Body of pancreas (tissue), 4 donors: ENCODE data around the gene PAK5. TPM values are rescaled to one million over a fixed set of nuclear protein-coding genes. Genes with fewer than 3 reads are reported as not detected.
A peak's percentile ranks its signal among the peaks of the same experiment; 100 is the strongest.

Experiments used
- ATAC-seq: fragments of 150-250 bp; one replicate; pipeline ENCODE4 v1.9.1; 2016
- DNase-seq, 4 donors: peaks; one replicate each; pipeline ENCODE4 v3.0.0-alpha.2; 2019
- H3K27ac ChIP-seq, 4 donors: fragments of 200-600 bp; sonication (generic); 1 replicate in 3 of 4; 2 replicates in 1 of 4; pipeline versions ENCODE4 v1.5.1 to v1.6.1; 2016 to 2019; ENCODE audit warnings: mild to moderate bottlenecking in 1 of 4, mixed read lengths in 1 of 4, moderate library complexity in 1 of 4
- H3K27me3 ChIP-seq, 2 donors: fragments of 200-600 bp; sonication (generic); one replicate each; pipeline ENCODE4 v1.6.0; 2016; ENCODE audit warnings: mild to moderate bottlenecking in 1 of 2
- H3K36me3 ChIP-seq, 2 donors: fragments of 200-600 bp; sonication (generic); replicated peaks in 1 of 2; 2 replicates each; pipeline ENCODE4 v1.5.1; 2016; ENCODE audit warnings: low read depth in 2 of 2; ENCODE audit not compliant: insufficient read depth in 1 of 2
- H3K4me1 ChIP-seq: fragments of 200-600 bp; sonication (generic); one replicate; pipeline ENCODE4 v1.6.0; 2016
- H3K4me3 ChIP-seq, 2 donors: fragments of 200-600 bp; sonication (generic); 1 replicate in 1 of 2; 2 replicates in 1 of 2; pipeline ENCODE4 v1.5.1; 2016 to 2019
- H3K9me3 ChIP-seq, 3 donors: fragments of 200-600 bp; sonication (generic); 1 replicate in 2 of 3; 2 replicates in 1 of 3; pipeline ENCODE4 v1.5.1; 2016
- CTCF ChIP-seq, 7 experiments: fragments of 450-650 bp in 4 of 7; fragments of 200-600 bp in 3 of 7; sonication (generic) in 3 of 7; IDR thresholded peaks; one replicate each; pipeline ENCODE4 v1.5.1; 2016 to 2019; ENCODE audit warnings: antibody characterized with exemption in 7 of 7
- POLR2A ChIP-seq, 3 donors: fragments of 450-650 bp; IDR thresholded peaks; one replicate each; pipeline ENCODE4 v1.6.1; 2016; ENCODE audit warnings: antibody characterized with exemption in 3 of 3, mild to moderate bottlenecking in 2 of 3
- WGBS, 2 donors: methylation state at CpG; one replicate each; pipeline ENCODE4 v1.1.5; 2017; 5-methylcytosine and 5-hydroxymethylcytosine counted together
- intact Hi-C: fragments of 100-400 bp; cut with DNase I; formaldehyde crosslinking; loops from one replicate; pipeline ENCODE4 v1.15.1; 2023
- total RNA-seq, 2 donors: library from RNA; depleted of rRNA; stranded (reverse); fragments of >200 nt; gene quantifications; one replicate each; pipeline ENCODE4 v1.1.0, GENCODE V29; 2016

PAK5 gene
- total RNA-seq, 2 donors from 2014 or later, result 0.33 to 0.52 TPM

DNA sequence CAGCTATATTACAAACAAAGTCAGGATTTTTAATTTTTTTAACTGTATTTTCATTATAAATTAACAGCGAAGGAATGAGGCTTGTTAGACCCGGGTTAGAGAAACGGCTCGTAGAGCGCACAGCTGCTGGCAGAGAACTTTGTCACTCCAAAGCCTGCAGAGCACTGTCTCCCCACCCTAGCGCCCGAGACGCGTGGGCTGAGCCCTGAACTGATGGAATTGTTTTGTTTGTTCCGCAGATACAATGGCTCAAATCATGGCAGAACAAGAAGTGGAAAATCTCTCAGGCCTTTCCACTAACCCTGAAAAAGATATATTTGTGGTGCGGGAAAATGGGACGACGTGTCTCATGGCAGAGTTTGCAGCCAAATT, 323.7 kb downstream of the PAK5 start:
- H3K27me3 ChIP-seq, result no peaks in the 10 kb centered on the region
- H3K36me3 ChIP-seq, result no peaks in the 10 kb centered on the region
- TF ChIP-seq CTCF (IDR thresholded peaks at IDR 0.05) (no peak), POLR2A (IDR thresholded peaks at IDR 0.05) (no peak)
- no peaks in the 10 kb centered on the region for H3K9me3 ChIP-seq
- no peak overlapping the region for H3K4me3 ChIP-seq
- ATAC-seq (no peak), DNase-seq (no peak)
- intact Hi-C loops, result no loop called here
- H3K4me1 ChIP-seq, result peaks cover 8% of the 10 kb centered on the region
- WGBS, 2 donors, result 8 to 12% methylated on average over 10 to 13 of the region's 13 CpGs
- H3K27ac ChIP-seq, result no peak overlapping the region

DNA sequence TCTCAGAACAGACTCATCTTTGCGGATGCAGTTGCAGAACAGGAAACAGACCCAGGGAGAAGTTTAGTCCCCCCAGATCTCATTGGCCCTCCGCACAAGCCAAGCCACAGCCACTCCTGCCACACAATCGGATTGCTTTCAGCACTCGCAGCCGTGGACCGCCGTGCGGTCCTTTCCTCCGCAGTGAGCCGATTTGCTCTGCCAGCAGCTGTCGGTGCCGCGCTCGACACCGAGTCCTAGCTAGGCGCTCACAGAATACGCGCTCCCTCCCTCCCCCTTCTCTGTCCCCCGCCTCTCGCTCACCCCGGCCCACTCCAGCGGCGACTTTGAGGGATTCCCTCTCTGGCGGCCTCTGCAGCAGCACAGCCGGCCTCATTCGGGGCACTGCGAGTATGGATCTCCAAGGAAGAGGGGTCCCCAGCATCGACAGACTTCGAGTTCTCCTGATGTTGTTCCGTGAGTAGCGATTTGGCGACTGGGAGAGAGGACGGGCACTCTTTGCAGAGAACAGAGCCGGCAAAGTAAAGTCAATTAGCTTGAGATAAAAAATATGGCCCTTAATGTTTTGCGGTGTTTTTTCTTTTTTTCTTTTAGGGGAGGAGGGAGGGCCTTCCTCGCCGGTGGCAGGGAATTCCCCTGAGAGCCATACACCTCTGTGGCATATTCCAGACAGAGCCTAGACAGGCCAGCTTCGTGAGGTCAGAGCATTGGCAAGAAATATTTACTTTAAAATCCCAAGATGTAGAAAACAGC, 324.2 kb downstream of the PAK5 start, which contains the start of gene LAMP5:
LAMP5 (plus strand) TSS at position 130 of the 753 bp plus-strand sequence; CDS start at position 393, 263 bp downstream.
- no peak within 1 kb of the TSS for H3K4me3 ChIP-seq
- no peak for TF ChIP-seq POLR2A (IDR thresholded peaks at IDR 0.05)
- TF ChIP-seq CTCF (IDR thresholded peaks at IDR 0.05), result no peak
- H3K27me3 ChIP-seq, result no peaks in the 10 kb centered on the region
- intact Hi-C loops, result no loop called here
- peaks cover 8% of the 10 kb centered on the region for H3K4me1 ChIP-seq
- 2 to 3% methylated on average over 18 to 32 of the region's 38 CpGs for WGBS, 2 donors
- peak in 3 of 4 donors; percentile 11 to 42 (median 33) for DNase-seq
- H3K36me3 ChIP-seq, result no peaks in the 10 kb centered on the region
- H3K27ac ChIP-seq, result no peak within 1 kb of the TSS
- ATAC-seq, result peak; percentile 45
- no peaks in the 10 kb centered on the region for H3K9me3 ChIP-seq

- ATAC-seq, result no peak
- WGBS, 2 donors, result 12 to 19% methylated on average over 9 of the region's 9 CpGs
- no peaks in the 10 kb centered on the region for H3K27me3 ChIP-seq
These were observed 324.8 kb downstream of the PAK5 start for GRCh38 chr20:9514072-9514460.

GRCh38 chr20:9510911-9511310, 328.0 kb downstream of the PAK5 start:
- H3K4me1 ChIP-seq, result peaks cover 16% of the 10 kb centered on the region
- 54 to 71% methylated on average over 5 of the region's 5 CpGs for WGBS, 2 donors
- no peak overlapping the region for H3K27ac ChIP-seq
- DNase-seq, result no peak
- H3K36me3 ChIP-seq, result no peaks in the 10 kb centered on the region
- H3K9me3 ChIP-seq, result no peaks in the 10 kb centered on the region
- intact Hi-C loops, result no loop called here
- no peak for ATAC-seq
- no peak overlapping the region for H3K4me3 ChIP-seq
- TF ChIP-seq CTCF (IDR thresholded peaks at IDR 0.05) (no peak), POLR2A (IDR thresholded peaks at IDR 0.05) (no peak)
- peaks cover 0 to 6% of the 10 kb centered on the region in 2 donors for H3K27me3 ChIP-seq

More at GRCh38 chr20:9514072-9514460, 324.8 kb downstream of the PAK5 start:
- H3K4me1 ChIP-seq, result peaks cover 8% of the 10 kb centered on the region
- no peak for DNase-seq
- no peaks in the 10 kb centered on the region for H3K36me3 ChIP-seq
- intact Hi-C loops, result no loop called here
- no peak overlapping the region for H3K4me3 ChIP-seq
- TF ChIP-seq POLR2A (IDR thresholded peaks at IDR 0.05), result no peak
- no peak for TF ChIP-seq CTCF (IDR thresholded peaks at IDR 0.05)
- H3K27ac ChIP-seq, result no peak overlapping the region
- H3K9me3 ChIP-seq, result no peaks in the 10 kb centered on the region

DNA sequence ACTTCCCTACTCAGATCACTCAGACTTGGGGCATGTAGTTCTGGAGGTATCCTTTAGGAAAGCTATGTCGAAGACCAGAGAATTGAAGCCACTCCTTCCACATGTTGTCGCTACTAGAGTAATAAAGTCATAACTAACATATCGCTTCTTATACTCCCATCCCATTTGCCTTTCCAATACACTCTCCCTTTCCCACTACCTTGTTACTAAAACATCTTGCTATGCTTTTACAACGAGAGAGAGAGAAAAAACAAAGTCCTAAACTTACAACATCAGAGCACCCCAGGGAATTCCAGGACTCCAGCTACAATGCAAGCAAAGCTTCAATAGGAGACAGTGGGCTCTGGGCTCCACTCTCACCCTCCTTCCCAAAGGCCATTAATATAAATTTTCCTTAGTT, 329.6 kb downstream of the PAK5 start:
- Histone ChIP-seq H3K4me1 (peaks cover 9% of the 10 kb centered on the region), H3K27ac (no peak overlapping the region), H3K36me3 (no peaks in the 10 kb centered on the region), H3K9me3 (no peaks in the 10 kb centered on the region), H3K27me3 (peaks cover 0 to 17% of the 10 kb centered on the region in 2 donors), H3K4me3 (no peak overlapping the region)
- WGBS, 2 donors, result 20 to 37% methylated on average over 4 of the region's 4 CpGs
- TF ChIP-seq CTCF (IDR thresholded peaks at IDR 0.05), result no peak
- no peak for TF ChIP-seq POLR2A (IDR thresholded peaks at IDR 0.05)
- ATAC-seq (no peak), DNase-seq (no peak)
- intact Hi-C loops, result no loop called here
